Astrocyte of the spinal cord (primary cell): ENCODE data around the gene UQCRC2.
"Not testable (repeated sequence)": the region's sequence is repeated elsewhere in the genome, so short reads cannot be mapped to it uniquely, and the experiment has no call there.

ENCODE experiments used
- DNase-seq: peaks from one replicate; pipeline ENCODE4 v3.0.0; 2011; ENCODE audit warnings: low read depth, low spot score
- H3K4me3 ChIP-seq: 2 replicates; pipeline ENCODE4 v1.5.1; 2011; ENCODE audit warnings: low read depth, mild to moderate bottlenecking, low read length, moderate library complexity
- CTCF ChIP-seq: IDR thresholded peaks from 2 replicates; pipeline ENCODE4 v1.5.1; 2012; ENCODE audit warnings: low read depth, mild to moderate bottlenecking, low read length, inconsistent platforms
- in situ Hi-C: cut with HindIII; loops from 2 replicates; pipeline ENCODE4 v1.10.0; 2017; ENCODE audit warnings: low sequenced_read_pairs

Gene UQCRC2

GRCh38 chr16:22018559-22018958, 65.4 kb downstream of the UQCRC2 start:
- no peak for DNase-seq
- no peak overlapping the region for H3K4me3 ChIP-seq
- in situ Hi-C loops = no loop called here
- no peak for TF ChIP-seq CTCF

- no peak overlapping the region for H3K4me3 ChIP-seq
- no peak for TF ChIP-seq CTCF
- DNase-seq = no peak
- in situ Hi-C loops = no loop called here
Measured at GRCh38 chr16:22022151-22022550, 69.0 kb downstream of the UQCRC2 start.

GRCh38 chr16:22023505-22023904, 70.3 kb downstream of the UQCRC2 start:
- H3K4me3 ChIP-seq = no peak overlapping the region
- DNase-seq = no peak
- in situ Hi-C loops = no loop called here
- no peak for TF ChIP-seq CTCF

- DNase-seq, in situ Hi-C loops: not testable (repeated sequence)
Measured at GRCh38 chr16:22024785-22025184, 71.6 kb downstream of the UQCRC2 start.

GRCh38 chr16:22027633-22028032, 74.5 kb downstream of the UQCRC2 start:
- in situ Hi-C loops = no loop called here
- TF ChIP-seq CTCF = no peak
- H3K4me3 ChIP-seq = no peak overlapping the region
- DNase-seq = no peak

More at GRCh38 chr16:22024785-22025184, 71.6 kb downstream of the UQCRC2 start:
- H3K4me3 ChIP-seq = not testable (repeated sequence)

- in situ Hi-C loops = no loop called here
- DNase-seq = no peak
- no peak overlapping the region for H3K4me3 ChIP-seq
- TF ChIP-seq CTCF = no peak
Measured at GRCh38 chr16:22029632-22030031, 76.5 kb downstream of the UQCRC2 start.

GRCh38 chr16:22030087-22030812, 77.1 kb downstream of the UQCRC2 start:
- no peak overlapping the region for H3K4me3 ChIP-seq
- DNase-seq = no peak
- in situ Hi-C loops = no loop called here
- TF ChIP-seq CTCF = no peak
